ENCODE results near the gene SORCS2.

SORCS2 gene

GRCh38 chr4:7244331-7244665 is 52.0 kb downstream of the SORCS2 start:
- no peak for TF ChIP-seq CTCF (IDR thresholded peaks at IDR 0.05; ENCODE audit: control extremely low read depth, extremely low read depth, low read depth, missing control alignments)
- no peak for DNase-seq (ENCODE audit: extremely low spot score)
- POLR2A ChIA-PET: no interaction called here
- CTCF ChIA-PET: interaction anchor here (2.2 kb wide), 1 partner anchor 8 kb away, joined by 4 read pairs; no protein-coding TSS in a partner anchor

- DNase-seq (ENCODE audit: extremely low spot score): no peak
- ChIA-PET POLR2A (no interaction called here), CTCF (no interaction called here)
- no peak for TF ChIP-seq CTCF (IDR thresholded peaks at IDR 0.05; ENCODE audit: control extremely low read depth, extremely low read depth, low read depth, missing control alignments)
Measured at GRCh38 chr4:7244751-7245320, 52.5 kb downstream of the SORCS2 start.

GRCh38 chr4:7247521-7247920 is 55.2 kb downstream of the SORCS2 start:
- DNase-seq (ENCODE audit: extremely low spot score): no peak
- ChIA-PET POLR2A (no interaction called here), CTCF (no interaction called here)
- no peak for TF ChIP-seq CTCF (IDR thresholded peaks at IDR 0.05; ENCODE audit: control extremely low read depth, extremely low read depth, low read depth, missing control alignments)

DNA sequence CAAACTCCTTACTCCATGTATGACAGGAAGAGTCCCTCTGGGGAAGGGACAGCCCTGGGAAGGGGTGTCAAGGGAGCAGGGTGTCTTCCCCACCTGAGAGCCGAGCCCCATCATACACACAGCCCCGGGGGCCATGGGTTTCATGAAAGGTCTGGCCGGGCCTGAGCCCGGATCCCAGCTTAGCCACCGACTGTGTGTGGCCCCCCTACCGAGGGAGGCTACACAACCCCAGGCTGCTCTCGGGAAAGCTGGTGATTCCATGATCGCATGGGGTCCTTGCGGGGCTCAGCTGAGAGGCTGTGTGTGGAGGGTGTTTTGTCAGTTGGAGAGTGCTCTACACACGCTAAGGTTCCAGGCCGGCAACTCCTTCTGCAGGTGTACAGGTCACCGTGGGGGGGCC is 55.6 kb downstream of the SORCS2 start:
- ChIA-PET POLR2A (no interaction called here), CTCF (no interaction called here)
- TF ChIP-seq CTCF (IDR thresholded peaks at IDR 0.05; ENCODE audit: control extremely low read depth, extremely low read depth, low read depth, missing control alignments): no peak
- no peak for DNase-seq (ENCODE audit: extremely low spot score)

DNA sequence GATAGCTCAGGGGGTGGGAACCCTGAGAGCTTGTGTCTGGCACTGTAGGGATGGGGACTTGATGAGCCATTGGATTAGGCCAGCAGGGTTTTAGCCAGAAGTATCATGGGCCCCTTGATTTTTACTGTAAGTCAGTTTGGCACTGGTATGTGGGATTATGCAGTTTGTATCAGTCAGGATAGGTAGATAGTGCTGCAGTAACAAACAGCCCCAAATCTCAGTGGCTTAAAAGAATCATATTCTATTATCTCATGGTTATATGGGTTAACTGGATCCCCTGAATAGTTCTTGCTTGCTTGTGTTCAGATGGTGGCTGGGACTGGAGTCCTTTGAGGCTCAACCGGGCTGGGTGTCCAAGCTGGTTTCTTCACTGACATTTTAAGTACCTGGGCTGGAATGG is 56.5 kb downstream of the SORCS2 start:
- POLR2A ChIA-PET: no interaction called here
- no peak for TF ChIP-seq CTCF (IDR thresholded peaks at IDR 0.05; ENCODE audit: control extremely low read depth, extremely low read depth, low read depth, missing control alignments)
- DNase-seq (ENCODE audit: extremely low spot score): no peak
- CTCF ChIA-PET: no interaction called here

DNA sequence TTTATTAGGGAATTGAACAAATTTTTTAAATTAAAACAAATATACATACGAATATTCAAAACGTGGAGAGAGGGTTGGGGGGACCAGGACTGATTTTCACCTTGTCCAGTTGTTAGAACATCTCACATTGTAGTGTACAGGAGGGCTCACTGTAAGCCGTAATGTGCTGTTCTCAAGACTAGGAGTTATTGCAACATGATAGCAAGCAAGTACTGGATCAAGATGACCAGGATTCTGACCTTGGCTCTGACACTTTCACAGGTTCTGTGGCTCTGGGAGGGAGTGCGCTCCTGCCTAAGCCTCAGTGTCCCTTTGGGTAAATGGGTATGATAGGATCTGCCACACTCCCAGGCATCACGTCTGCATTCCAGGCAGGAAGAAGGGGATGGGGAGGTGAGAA is 59.0 kb downstream of the SORCS2 start:
- ChIA-PET POLR2A (interaction anchor here (0.6 kb wide), 1 partner anchor 345 kb away, joined by 3 read pairs; no protein-coding TSS in a partner anchor), CTCF (interaction anchor here (1.2 kb wide), 1 partner anchor 8 kb away, joined by 3 read pairs; no protein-coding TSS in a partner anchor)
- no peak for DNase-seq (ENCODE audit: extremely low spot score)
- TF ChIP-seq CTCF (IDR thresholded peaks at IDR 0.05; ENCODE audit: control extremely low read depth, extremely low read depth, low read depth, missing control alignments): no peak

DNA sequence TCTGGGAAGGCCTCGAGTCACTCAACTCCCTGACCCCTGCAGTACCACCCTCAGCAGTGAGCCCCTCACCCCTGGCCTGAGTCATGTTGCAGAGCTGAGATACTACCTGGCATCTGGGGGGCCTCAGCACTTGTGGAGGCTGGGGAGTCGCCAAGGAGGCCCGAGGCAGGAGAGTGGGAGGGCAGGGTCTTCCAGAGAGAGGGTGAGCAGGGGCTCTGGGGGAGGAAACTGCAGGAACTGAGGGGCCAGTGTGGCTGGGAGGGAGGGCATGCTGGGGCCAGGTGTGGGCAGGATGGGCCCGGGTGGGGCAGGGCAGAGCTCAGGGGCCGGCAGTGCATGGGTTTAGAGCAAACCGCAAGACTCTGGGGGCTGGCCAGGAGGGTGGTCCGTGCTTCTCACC is 59.7 kb downstream of the SORCS2 start:
- DNase-seq (ENCODE audit: extremely low spot score): no peak
- no peak for TF ChIP-seq CTCF (IDR thresholded peaks at IDR 0.05; ENCODE audit: control extremely low read depth, extremely low read depth, low read depth, missing control alignments)
- CTCF ChIA-PET: no interaction called here
- POLR2A ChIA-PET: interaction anchor here (0.6 kb wide), 1 partner anchor 346 kb away, joined by 3 read pairs; no protein-coding TSS in a partner anchor

Measured in GM10248 (cell line).